Heart right ventricle (tissue), 16 donors: Measurements from ENCODE around the gene DELE1. TPM values are rescaled to one million over a fixed set of nuclear protein-coding genes. Genes with fewer than 3 reads are reported as not detected.

Source experiments
- ATAC-seq, 8 donors: fragments of 200-7000 bp; cut with Tn5 transposase; one replicate each; pipeline ENCODE4 v1.9.1; 2020; ENCODE audit warnings: mild to moderate bottlenecking in 8 of 8, moderate library complexity in 8 of 8, moderate number of reproducible peaks in 1 of 8
- DNase-seq, 2 donors: peaks; one replicate each; pipeline ENCODE4 v3.0.0-alpha.2; 2020
- H3K27ac ChIP-seq, 10 donors: fragments of 200-600 bp; sonication (generic) in 2 of 10; one replicate each; pipeline versions ENCODE4 v1.5.0 to v1.8.0; 2020 to 2022; ENCODE audit warnings: mild to moderate bottlenecking in 3 of 10
- H3K27me3 ChIP-seq, 7 donors: fragments of 200-600 bp; one replicate each; pipeline ENCODE4 v1.8.0; 2021 to 2022; ENCODE audit warnings: mild to moderate bottlenecking in 2 of 7
- H3K36me3 ChIP-seq, 9 donors: fragments of 200-600 bp; sonication (generic) in 1 of 9; one replicate each; pipeline versions ENCODE4 v1.5.0 to v1.8.0; 2020 to 2022; ENCODE audit warnings: mild to moderate bottlenecking in 2 of 9
- H3K4me1 ChIP-seq, 9 donors: fragments of 200-600 bp; sonication (generic) in 1 of 9; one replicate each; pipeline versions ENCODE4 v1.5.0 to v1.8.0; 2020 to 2022; ENCODE audit warnings: mild to moderate bottlenecking in 4 of 9
- H3K4me3 ChIP-seq, 10 donors: fragments of 200-600 bp; sonication (generic) in 2 of 10; one replicate each; pipeline versions ENCODE4 v1.5.0 to v1.8.0; 2020 to 2022; ENCODE audit warnings: mild to moderate bottlenecking in 7 of 10, moderate library complexity in 2 of 10
- H3K9me3 ChIP-seq, 11 donors: fragments of 200-600 bp in 10 of 11; sonication (generic) in 2 of 11; one replicate each; pipeline versions ENCODE4 v1.5.0 to v1.8.0; 2013 to 2022; ENCODE audit warnings: mild to moderate bottlenecking in 2 of 11, control low read depth in 1 of 11, moderate library complexity in 1 of 11
- CTCF ChIP-seq, 9 donors: fragments of 200-600 bp; sonication (generic) in 2 of 9; IDR thresholded peaks; one replicate each; pipeline versions ENCODE4 v1.5.0 to v1.8.0; 2021 to 2022; ENCODE audit warnings: antibody characterized with exemption in 9 of 9, mild to moderate bottlenecking in 5 of 9, moderate library complexity in 1 of 9
- WGBS, 2 donors: extraction: QIAGEN DNeasy Blood & Tissue Kit; methylation state at CpG; one replicate each; pipeline ENCODE4 v1.1.7; 2013; ENCODE audit warnings: inconsistent platforms in 1 of 2; 5-methylcytosine and 5-hydroxymethylcytosine counted together
- intact Hi-C, 10 donors: fragments of 100-400 bp; cut with DNase I; formaldehyde crosslinking; loops; one replicate each; pipeline versions ENCODE4 v1.11.1 to v1.14.2; 2022
- polyA plus RNA-seq, 2 donors: library from polyadenylated mRNA; stranded (reverse); fragments of 200-250 nt; gene quantifications; one replicate each; pipeline ENCODE4 v1.2.3, GENCODE V29; 2013
- total RNA-seq, 10 donors: library from RNA; stranded (reverse); fragmentation: NEBNext Ultra II Directional in 3 of 10; extraction: Animal tissue kit (Norgen Biotek cat#: 25700) in 3 of 10; gene quantifications; one replicate each; pipeline versions ENCODE4 v1.2.1 to v1.2.4, GENCODE V29; 2021 to 2023
- donor health status: Arrhythmogenic right ventricular cardiomyopathy.
- donor health status: ischemic (EF 13 %, LVEDD 7.1; RV severe dilation, severe dysfunction).
- donor health status: healthy with polysubstance abuse.
- donor health status: DM: no; HTN: yes; CAD: no.
- donor health status: DM: no; HTN: no; CAD: no.
- donor health status: ischemic (EF 25% LVEDD 6.9; RV normal size, moderate dysfunction).
- donor health status: ischemic (EF 25% LVEDD 5.7; RV mildly dilated, moderate dysfunction).
- donor health status: healthy.
- donor health status: DM: yes; HTN: yes; CAD: no.
- donor health status: Ischemic cardiomyopathy.
- donor health status: ischemic (EF 35%, LVEDD 5.7; RV mildly dilated, moderate dysfunction).
- donor health status: nonischemic (EF 11% LVEDD 7.7; RV severe dilation, severe dysfunction).
- donor health status: DM: yes; HTN: yes; CAD: no.
- donor health status: PGD.
- donor health status: ischemic (EF 29% LVEDD 5.4; RV normal size, mild dysfunction).
- donor health status: nonischemic (EF 23%, LVEDD 6.1; RV moderate dilation, normal function).

DELE1 gene
- total and polyA plus RNA-seq, 12 donors = 50.1 to 192 (median 113) TPM

- no peak for TF ChIP-seq CTCF (IDR thresholded peaks at IDR 0.05)
- no peaks in the 10 kb centered on the region for H3K9me3 ChIP-seq
- H3K4me3 ChIP-seq = no peak overlapping the region
- H3K4me1 ChIP-seq = peaks cover 0 to 31% (median 27%) of the 10 kb centered on the region in 9 donors
- no peak overlapping the region for H3K27ac ChIP-seq
- DNase-seq = no peak
- no peaks in the 10 kb centered on the region for H3K27me3 ChIP-seq
- ATAC-seq = no peak
- peaks cover 0 to 15% (median 0%) of the 10 kb centered on the region in 9 donors for H3K36me3 ChIP-seq
- WGBS, 2 donors = 97% methylated on average over 2 of the region's 2 CpGs
- intact Hi-C loops = loop anchor here in 1 of 10 donors (10.0 kb wide), 1 partner anchor 82 kb away; no protein-coding TSS in a partner anchor
Measured at GRCh38 chr5:141966963-141967333, 43.3 kb downstream of the DELE1 start.

DNA sequence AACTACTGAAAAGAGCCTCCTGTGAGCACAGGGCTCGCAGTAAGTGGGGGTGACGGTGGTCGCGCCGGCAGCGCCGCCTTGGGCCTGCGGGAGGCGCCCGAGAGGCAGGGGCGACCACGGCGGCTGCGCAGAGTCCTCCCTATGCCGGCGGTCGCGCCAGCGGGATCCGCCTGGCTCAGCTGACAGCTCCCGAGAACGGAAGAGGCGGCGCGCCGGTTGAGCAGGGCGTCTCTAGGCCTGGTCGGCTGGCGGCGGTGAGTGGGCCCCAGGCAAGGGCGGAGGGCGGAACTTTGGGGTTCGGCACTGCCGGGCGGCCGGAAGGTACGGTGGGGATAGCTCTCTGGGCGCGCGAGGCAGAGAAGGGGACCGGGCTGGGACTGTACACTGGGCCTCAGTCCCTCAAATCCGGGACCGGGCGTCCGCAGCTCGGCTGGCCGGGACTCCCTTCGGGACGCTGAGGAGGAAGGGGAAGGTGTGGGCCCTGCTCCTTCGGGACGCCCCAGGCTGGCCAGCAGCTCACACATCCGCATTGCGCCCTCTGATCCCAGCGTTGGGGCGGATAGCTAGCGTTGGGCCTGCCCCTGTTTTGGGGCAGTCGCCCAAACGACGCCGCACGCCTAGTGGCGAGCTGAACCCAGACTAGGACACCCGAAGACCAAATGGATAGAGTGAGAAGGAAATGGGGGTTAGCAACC is 45.4 kb downstream of the DELE1 start, which contains the start of gene RNF14:
RNF14 (plus strand) TSS at position 192 of the 695 bp plus-strand sequence. CDS start 4,484 bp downstream, outside the sequence.
- Histone ChIP-seq H3K4me3 (peak within 1 kb of the TSS; percentile 49 to 90 (median 76)), H3K27me3 (no peaks in the 10 kb centered on the region), H3K27ac (peak within 1 kb of the TSS; percentile 65 to 98 (median 96)), H3K4me1 (peaks cover 0 to 41% (median 27%) of the 10 kb centered on the region in 9 donors), H3K9me3 (no peaks in the 10 kb centered on the region), H3K36me3 (peaks cover 0 to 37% (median 9%) of the 10 kb centered on the region in 9 donors)
- DNase-seq = peak; percentile 91 to 95
- TF ChIP-seq CTCF (IDR thresholded peaks at IDR 0.05) = peak; percentile 96 to 99 (median 98)
- WGBS, 2 donors = 0 to 1% methylated on average over 61 to 63 of the region's 63 CpGs
- intact Hi-C loops = loop anchor here in 1 of 10 donors (10.0 kb wide), 1 partner anchor 84 kb away; no protein-coding TSS in a partner anchor
- ATAC-seq = peak; percentile 99 to 100 (median 99)

DNA sequence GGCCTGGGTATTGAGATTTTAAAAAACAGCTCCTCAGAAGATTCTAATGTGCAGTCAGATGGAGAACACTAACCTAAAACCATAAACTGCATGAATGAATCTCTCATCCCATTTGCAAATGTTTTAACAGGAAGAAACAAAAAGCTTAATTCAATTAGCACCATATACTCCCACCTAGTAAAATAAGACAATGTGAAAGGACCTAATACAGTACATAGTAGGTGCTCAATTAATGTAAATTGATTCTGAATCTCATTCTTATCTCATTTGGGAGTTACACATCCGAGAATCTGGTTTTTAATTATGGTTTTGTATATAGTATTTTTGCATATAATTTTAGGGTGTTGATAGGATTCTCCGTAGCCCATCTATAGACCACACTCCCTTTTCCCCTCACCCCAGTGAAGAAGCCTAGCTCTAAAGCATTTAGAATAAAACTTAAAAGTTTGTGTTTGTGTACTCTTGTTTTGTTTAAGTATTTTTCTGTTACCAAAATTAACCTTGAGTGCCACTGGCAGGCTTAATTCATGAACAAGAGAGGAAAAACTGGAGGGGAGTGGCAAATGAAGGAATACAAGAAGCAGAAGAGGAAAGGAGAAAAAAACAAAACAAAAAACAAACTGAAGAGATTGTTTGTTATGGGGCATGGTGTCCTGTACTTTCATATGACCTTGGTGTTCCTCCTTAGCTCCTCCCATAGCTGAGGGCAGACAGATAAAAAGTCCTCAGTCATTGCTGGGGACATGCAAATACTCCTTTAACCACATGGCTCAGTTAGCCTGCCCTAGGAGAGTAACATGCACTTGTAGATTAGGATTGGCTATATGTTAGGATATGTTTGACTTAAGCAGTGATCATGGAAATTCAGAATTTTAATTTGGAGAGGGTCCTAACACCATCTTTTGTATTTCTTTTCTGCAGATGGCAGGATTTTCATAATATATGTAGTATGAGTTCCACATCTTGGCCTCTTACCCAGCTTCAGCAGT is 46.4 kb downstream of the DELE1 start:
- TF ChIP-seq CTCF (IDR thresholded peaks at IDR 0.05) = no peak
- no peaks in the 10 kb centered on the region for H3K9me3 ChIP-seq
- H3K27me3 ChIP-seq = no peaks in the 10 kb centered on the region
- H3K4me3 ChIP-seq = peak overlapping the region; percentile 49 to 90 (median 76)
- H3K36me3 ChIP-seq = peaks cover 0 to 47% (median 9%) of the 10 kb centered on the region in 9 donors
- 65 to 72% methylated on average over 2 of the region's 2 CpGs for WGBS, 2 donors
- peak overlapping the region; percentile 65 to 98 (median 96) for H3K27ac ChIP-seq
- DNase-seq (no peak), ATAC-seq (peak in 2 of 8 donors; percentile 21 to 33)
- peaks cover 0 to 50% (median 27%) of the 10 kb centered on the region in 9 donors for H3K4me1 ChIP-seq
- intact Hi-C loops = loop anchor here in 1 of 10 donors (10.0 kb wide), 1 partner anchor 85 kb away; no protein-coding TSS in a partner anchor
